Measurements from ENCODE around the gene CCDC69.
"Not testable (repeated sequence)": the region's sequence is repeated elsewhere in the genome, so short reads cannot be mapped to it uniquely, and the experiment has no call there.

DNA sequence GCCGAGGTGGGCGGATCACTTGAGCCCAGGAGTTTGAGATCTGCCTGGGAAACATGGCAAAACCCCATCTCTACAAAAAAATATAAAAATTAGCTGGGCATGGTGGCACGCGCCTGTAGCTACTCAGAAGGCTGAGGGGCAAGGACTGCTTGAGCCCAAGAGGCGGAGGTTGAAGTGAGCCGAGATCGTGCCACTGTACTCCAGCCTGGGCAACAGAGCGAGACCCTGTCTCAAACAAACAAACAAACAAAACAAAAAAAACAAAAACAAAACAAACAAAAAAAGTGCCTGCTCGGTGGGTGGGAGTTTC is 26.6 kb downstream of the CCDC69 start:
- TF ChIP-seq POLR2A (IDR thresholded peaks at IDR 0.05; ENCODE audit: extremely low read depth, insufficient read length) = not testable (repeated sequence)
- TF ChIP-seq, protein P1, sequence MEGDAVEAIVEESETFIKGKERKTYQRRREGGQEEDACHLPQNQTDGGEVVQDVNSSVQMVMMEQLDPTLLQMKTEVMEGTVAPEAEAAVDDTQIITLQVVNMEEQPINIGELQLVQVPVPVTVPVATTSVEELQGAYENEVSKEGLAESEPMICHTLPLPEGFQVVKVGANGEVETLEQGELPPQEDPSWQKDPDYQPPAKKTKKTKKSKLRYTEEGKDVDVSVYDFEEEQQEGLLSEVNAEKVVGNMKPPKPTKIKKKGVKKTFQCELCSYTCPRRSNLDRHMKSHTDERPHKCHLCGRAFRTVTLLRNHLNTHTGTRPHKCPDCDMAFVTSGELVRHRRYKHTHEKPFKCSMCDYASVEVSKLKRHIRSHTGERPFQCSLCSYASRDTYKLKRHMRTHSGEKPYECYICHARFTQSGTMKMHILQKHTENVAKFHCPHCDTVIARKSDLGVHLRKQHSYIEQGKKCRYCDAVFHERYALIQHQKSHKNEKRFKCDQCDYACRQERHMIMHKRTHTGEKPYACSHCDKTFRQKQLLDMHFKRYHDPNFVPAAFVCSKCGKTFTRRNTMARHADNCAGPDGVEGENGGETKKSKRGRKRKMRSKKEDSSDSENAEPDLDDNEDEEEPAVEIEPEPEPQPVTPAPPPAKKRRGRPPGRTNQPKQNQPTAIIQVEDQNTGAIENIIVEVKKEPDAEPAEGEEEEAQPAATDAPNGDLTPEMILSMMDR (IDR thresholded peaks at IDR 0.05; ENCODE audit: low read depth, low read length) = not testable (repeated sequence)

Measured in NB4 (cell line).